Middle frontal gyrus (tissue), 1 donor: ENCODE results near the gene PPDPF.
"Not testable (repeated sequence)": the region's sequence is repeated elsewhere in the genome, so short reads cannot be mapped to it uniquely, and the experiment has no call there.

Experiments used
- DNase-seq: peaks from one replicate; pipeline ENCODE4 v3.0.0-alpha.2; 2015; ENCODE audit warnings: low spot score; ENCODE audit errors: extremely low spot score

Gene PPDPF

GRCh38 chr20:63499338-63499969 is 21.1 kb upstream of the PPDPF start:
- no peak for DNase-seq

- DNase-seq: no peak
These were observed 20.2 kb upstream of the PPDPF start for GRCh38 chr20:63500151-63500901.

- DNase-seq: no peak
These were observed 19.4 kb upstream of the PPDPF start for GRCh38 chr20:63500902-63501817.

GRCh38 chr20:63501818-63502670 is 18.5 kb upstream of the PPDPF start:
- DNase-seq: no peak

- DNase-seq: no peak
These were observed 17.8 kb upstream of the PPDPF start for GRCh38 chr20:63502671-63503172.

- DNase-seq: no peak
These were observed 17.0 kb upstream of the PPDPF start for GRCh38 chr20:63503524-63503923.

- DNase-seq: no peak
These were observed 15.9 kb upstream of the PPDPF start for GRCh38 chr20:63504642-63505041.

- DNase-seq: no peak
These were observed 15.3 kb upstream of the PPDPF start for GRCh38 chr20:63505281-63505680.

GRCh38 chr20:63505723-63506122 is 14.8 kb upstream of the PPDPF start:
- no peak for DNase-seq

- DNase-seq: no peak
These were observed 13.4 kb upstream of the PPDPF start for GRCh38 chr20:63507083-63507743.

- no peak for DNase-seq
These were observed 12.3 kb upstream of the PPDPF start for GRCh38 chr20:63508072-63508768.

- DNase-seq: no peak
These were observed 11.4 kb upstream of the PPDPF start for GRCh38 chr20:63509088-63509564.

GRCh38 chr20:63513207-63513606 is 7.4 kb upstream of the PPDPF start:
- no peak for DNase-seq

GRCh38 chr20:63514520-63514919 is 6.0 kb upstream of the PPDPF start:
- DNase-seq: not testable (repeated sequence)

- no peak for DNase-seq
These were observed 2.9 kb upstream of the PPDPF start for GRCh38 chr20:63517376-63518309.

GRCh38 chr20:63518351-63518861 is 2.2 kb upstream of the PPDPF start:
- DNase-seq: no peak

GRCh38 chr20:63518946-63519667 is 1.5 kb upstream of the PPDPF start:
- DNase-seq: no peak
